KMS-11 (cell line): Measurements from ENCODE around the gene CCDC28A.

Source experiments
- H2AFZ ChIP-seq: fragments of 200-600 bp; sonication (generic); 2 replicates; pipeline ENCODE4 v1.6.1; 2016; ENCODE audit warnings: antibody characterized with exemption, mixed run types, low read depth
- H3K27ac ChIP-seq: fragments of 200-600 bp; sonication (generic); 2 replicates; pipeline ENCODE4 v1.6.1; 2016; ENCODE audit warnings: mild to moderate bottlenecking, mixed run types
- H3K27me3 ChIP-seq: fragments of 200-600 bp; sonication (generic); 2 replicates; pipeline ENCODE4 v1.6.1; 2017; ENCODE audit warnings: mild to moderate bottlenecking, low read depth, mixed run types, moderate library complexity; ENCODE audit not compliant: insufficient read depth
- H3K36me3 ChIP-seq: fragments of 200-600 bp; sonication (generic); 2 replicates; pipeline ENCODE4 v1.6.1; 2017; ENCODE audit warnings: mild to moderate bottlenecking, mixed run types; ENCODE audit not compliant: insufficient read depth
- H3K4me1 ChIP-seq: fragments of 200-600 bp; sonication (generic); 2 replicates; pipeline ENCODE4 v1.6.1; 2016; ENCODE audit warnings: mild to moderate bottlenecking, low read depth, mixed run types; ENCODE audit not compliant: poor library complexity, severe bottlenecking
- H3K4me2 ChIP-seq: fragments of 200-600 bp; sonication (generic); 2 replicates; pipeline ENCODE4 v1.7.0; 2016; ENCODE audit warnings: mild to moderate bottlenecking, mixed run types
- H3K4me3 ChIP-seq: fragments of 200-600 bp; sonication (generic); IDR thresholded peaks from 2 replicates; pipeline ENCODE4 v1.6.1; 2017; ENCODE audit warnings: low read depth, low read length, mixed read lengths; ENCODE audit not compliant: insufficient read depth
- H3K79me2 ChIP-seq: fragments of 200-600 bp; sonication (generic); 2 replicates; pipeline ENCODE4 v1.6.1; 2016; ENCODE audit warnings: low read depth, mixed run types; ENCODE audit not compliant: insufficient read depth
- H3K9ac ChIP-seq: fragments of 200-600 bp; sonication (generic); 2 replicates; pipeline ENCODE4 v1.6.1; 2016; ENCODE audit warnings: mild to moderate bottlenecking, mixed run types
- H4K20me1 ChIP-seq: fragments of 200-600 bp; sonication (generic); 2 replicates; pipeline ENCODE4 v1.6.1; 2016; ENCODE audit warnings: mild to moderate bottlenecking, mixed run types; ENCODE audit not compliant: insufficient read depth
- TF ChIP-seq, protein P1 (sequence below): fragments of 200-600 bp; sonication (generic); conservative IDR thresholded peaks from 2 replicates; pipeline ENCODE4 v1.6.1; 2017; ENCODE audit warnings: low read depth, mild to moderate bottlenecking, antibody characterized with exemption, low read length, moderate library complexity, mixed read lengths

The CCDC28A gene

DNA sequence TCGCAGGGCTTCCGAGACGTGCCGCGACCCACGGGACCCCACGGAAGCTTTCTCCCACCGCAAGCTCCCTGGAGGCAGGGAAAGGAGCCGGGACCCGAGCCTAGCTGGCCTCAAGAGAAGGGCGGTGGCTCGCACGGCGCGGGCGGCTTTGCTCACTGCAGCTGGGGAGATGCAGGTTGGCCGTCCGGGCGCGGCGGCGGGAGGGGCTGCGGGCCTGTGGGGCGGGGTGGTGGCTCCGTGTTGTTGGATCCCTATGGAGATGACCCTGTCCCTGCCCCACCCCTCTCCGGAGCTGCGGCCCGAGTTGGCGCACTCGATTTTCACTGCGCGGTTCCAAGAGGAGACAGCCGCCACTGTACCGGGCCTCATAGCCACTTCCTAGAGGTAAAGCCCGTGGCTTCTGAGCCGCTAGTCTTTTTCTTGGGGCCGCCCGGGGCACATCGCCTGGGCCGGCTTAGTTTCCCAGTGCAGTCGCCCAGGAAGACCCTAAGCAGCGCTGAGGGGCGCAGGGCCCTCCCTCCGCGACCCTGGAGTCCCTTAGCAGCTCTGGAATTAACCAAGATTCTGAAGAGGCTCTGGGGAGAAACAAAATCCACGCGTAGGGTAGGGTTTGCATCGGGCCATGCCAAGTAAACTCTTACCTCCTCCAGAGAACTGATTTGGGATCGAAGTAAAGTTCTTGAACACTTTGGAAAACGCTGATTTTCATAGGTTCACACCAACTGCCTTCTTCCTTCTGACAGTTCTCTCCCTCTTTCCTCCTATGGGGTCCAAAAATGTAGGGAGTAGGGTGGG is 22.4 kb downstream of the CCDC28A start, which contains the start of gene ECT2L:
TSS of gene ECT2L (plus strand) at position 279 of the 795 bp plus-strand sequence. CDS start 17,188 bp downstream, outside the sequence.
- Histone ChIP-seq H2AFZ (no peak within 1 kb of the TSS), H3K9ac (no peak within 1 kb of the TSS), H3K79me2 (no peaks in the 10 kb centered on the region), H3K36me3 (no peaks in the 10 kb centered on the region), H3K4me3 (no peak within 1 kb of the TSS), H3K27ac (no peak within 1 kb of the TSS), H3K27me3 (no peaks in the 10 kb centered on the region), H3K4me1 (no peaks in the 10 kb centered on the region), H4K20me1 (no peaks in the 10 kb centered on the region), H3K4me2 (no peak within 1 kb of the TSS)
- TF ChIP-seq, protein P1, sequence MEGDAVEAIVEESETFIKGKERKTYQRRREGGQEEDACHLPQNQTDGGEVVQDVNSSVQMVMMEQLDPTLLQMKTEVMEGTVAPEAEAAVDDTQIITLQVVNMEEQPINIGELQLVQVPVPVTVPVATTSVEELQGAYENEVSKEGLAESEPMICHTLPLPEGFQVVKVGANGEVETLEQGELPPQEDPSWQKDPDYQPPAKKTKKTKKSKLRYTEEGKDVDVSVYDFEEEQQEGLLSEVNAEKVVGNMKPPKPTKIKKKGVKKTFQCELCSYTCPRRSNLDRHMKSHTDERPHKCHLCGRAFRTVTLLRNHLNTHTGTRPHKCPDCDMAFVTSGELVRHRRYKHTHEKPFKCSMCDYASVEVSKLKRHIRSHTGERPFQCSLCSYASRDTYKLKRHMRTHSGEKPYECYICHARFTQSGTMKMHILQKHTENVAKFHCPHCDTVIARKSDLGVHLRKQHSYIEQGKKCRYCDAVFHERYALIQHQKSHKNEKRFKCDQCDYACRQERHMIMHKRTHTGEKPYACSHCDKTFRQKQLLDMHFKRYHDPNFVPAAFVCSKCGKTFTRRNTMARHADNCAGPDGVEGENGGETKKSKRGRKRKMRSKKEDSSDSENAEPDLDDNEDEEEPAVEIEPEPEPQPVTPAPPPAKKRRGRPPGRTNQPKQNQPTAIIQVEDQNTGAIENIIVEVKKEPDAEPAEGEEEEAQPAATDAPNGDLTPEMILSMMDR = no peak

DNA sequence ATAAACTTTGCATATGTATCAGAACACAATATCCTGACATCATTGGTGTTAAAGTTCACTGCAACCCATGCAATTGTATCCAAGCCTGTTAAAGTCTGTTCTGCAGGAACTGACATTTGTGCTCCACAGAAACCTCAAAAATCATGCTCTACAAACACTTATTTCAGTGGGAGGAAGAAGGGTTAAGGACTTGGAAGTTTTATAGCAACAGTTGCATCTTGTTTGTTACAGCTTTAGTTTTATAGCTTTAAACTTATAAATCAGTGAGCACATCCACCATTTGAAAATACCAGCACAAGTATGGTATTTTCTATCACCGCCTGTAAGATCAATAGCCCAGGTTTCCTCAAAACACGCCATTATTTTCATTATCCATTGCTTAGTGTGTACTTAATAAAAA is 23.2 kb downstream of the CCDC28A start:
- Histone ChIP-seq H3K4me1 (no peaks in the 10 kb centered on the region), H3K4me2 (no peak overlapping the region), H4K20me1 (no peaks in the 10 kb centered on the region), H3K9ac (no peak overlapping the region), H3K27ac (no peak overlapping the region), H2AFZ (no peak overlapping the region), H3K79me2 (no peaks in the 10 kb centered on the region), H3K36me3 (no peaks in the 10 kb centered on the region), H3K27me3 (no peaks in the 10 kb centered on the region), H3K4me3 (no peak overlapping the region)
- TF ChIP-seq, protein P1 = no peak

- Histone ChIP-seq H3K36me3 (no peaks in the 10 kb centered on the region), H4K20me1 (no peaks in the 10 kb centered on the region), H3K9ac (no peak overlapping the region), H3K4me2 (no peak overlapping the region), H2AFZ (no peak overlapping the region), H3K4me1 (no peaks in the 10 kb centered on the region), H3K79me2 (no peaks in the 10 kb centered on the region), H3K27ac (no peak overlapping the region), H3K27me3 (no peaks in the 10 kb centered on the region), H3K4me3 (no peak overlapping the region)
- TF ChIP-seq, protein P1 = no peak
Observed at GRCh38 chr6:138797806-138798446, 24.4 kb downstream of the CCDC28A start.

DNA sequence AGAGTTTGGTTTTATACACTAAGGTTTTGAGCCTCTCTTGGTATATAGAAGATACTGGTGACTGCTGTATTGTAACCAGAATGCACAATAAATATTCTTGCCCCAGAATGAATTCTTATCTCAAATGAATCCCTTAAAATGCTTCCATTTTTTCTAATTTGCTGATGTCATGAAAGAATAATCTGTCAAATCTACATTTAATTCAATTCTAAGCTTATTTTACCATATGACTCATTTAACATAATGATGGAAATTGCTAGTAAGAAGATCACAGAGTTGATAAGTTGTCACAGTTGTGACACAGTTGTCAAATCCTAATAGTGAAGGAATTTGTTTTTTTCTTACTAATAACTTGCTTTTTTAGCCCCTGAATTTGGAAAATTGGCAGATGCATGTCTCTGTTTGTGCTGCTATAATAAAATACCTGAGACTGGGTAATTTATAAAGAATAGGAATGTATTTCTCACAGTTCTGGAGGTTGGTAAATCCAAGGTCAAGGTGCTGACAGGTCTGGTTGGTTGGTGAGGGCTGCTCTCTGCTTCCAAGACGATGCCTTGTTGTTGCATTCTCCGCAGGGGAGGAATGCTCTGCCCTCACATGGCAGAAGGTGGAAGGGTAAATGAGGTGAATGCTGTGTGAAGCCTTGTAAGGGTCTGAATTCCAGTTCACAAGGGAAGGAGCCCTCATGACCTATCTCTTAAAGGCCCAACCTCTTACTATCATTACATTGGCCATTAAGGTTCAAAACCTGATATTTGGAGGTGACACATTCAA is 27.0 kb downstream of the CCDC28A start:
- no peak overlapping the region for H3K9ac ChIP-seq
- H3K36me3 ChIP-seq = no peaks in the 10 kb centered on the region
- TF ChIP-seq, protein P1 = no peak
- H2AFZ ChIP-seq = no peak overlapping the region
- H3K27ac ChIP-seq = no peak overlapping the region
- H3K4me2 ChIP-seq = no peak overlapping the region
- no peaks in the 10 kb centered on the region for H3K4me1 ChIP-seq
- no peaks in the 10 kb centered on the region for H3K27me3 ChIP-seq
- no peak overlapping the region for H3K4me3 ChIP-seq
- no peaks in the 10 kb centered on the region for H4K20me1 ChIP-seq
- no peaks in the 10 kb centered on the region for H3K79me2 ChIP-seq
